ENCODE data around the gene DPF3.

The DPF3 gene

GRCh38 chr14:72792051-72792788 is 101.7 kb downstream of the DPF3 start:
- no peak for DNase-seq

DNA sequence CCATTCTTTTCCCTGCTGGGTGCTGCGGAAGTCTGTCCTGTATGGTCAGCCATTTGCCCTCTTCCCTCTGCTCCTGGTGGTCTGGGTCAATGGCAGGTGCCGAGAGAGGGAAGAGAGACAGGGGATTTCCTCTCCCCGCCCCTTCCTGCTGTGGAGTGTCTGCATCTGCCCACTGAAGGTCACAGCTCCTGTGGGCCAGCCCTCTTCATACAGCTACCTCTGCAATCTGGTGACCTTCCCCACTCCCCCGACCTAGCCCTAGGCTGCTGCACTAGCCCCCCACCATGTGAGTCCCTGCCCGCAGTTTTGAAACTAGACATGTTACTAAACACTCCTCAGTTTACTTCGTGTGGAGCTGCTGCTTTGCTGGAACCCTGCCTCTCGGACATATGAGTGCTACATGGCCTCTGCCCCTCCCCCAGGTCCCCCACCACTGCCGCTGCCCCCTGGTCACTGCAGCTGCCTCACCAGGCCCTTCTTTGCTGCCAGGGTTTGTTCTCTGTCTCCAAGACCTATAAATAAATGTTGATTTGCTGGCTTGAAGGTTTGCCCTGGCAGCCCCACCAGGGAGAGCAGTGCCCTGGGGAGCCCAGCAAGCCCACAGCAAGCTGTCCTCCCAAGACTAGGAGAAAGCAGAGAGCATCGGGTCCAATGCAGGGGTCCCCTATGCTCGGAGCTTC is 102.9 kb downstream of the DPF3 start:
- no peak for DNase-seq

DNA sequence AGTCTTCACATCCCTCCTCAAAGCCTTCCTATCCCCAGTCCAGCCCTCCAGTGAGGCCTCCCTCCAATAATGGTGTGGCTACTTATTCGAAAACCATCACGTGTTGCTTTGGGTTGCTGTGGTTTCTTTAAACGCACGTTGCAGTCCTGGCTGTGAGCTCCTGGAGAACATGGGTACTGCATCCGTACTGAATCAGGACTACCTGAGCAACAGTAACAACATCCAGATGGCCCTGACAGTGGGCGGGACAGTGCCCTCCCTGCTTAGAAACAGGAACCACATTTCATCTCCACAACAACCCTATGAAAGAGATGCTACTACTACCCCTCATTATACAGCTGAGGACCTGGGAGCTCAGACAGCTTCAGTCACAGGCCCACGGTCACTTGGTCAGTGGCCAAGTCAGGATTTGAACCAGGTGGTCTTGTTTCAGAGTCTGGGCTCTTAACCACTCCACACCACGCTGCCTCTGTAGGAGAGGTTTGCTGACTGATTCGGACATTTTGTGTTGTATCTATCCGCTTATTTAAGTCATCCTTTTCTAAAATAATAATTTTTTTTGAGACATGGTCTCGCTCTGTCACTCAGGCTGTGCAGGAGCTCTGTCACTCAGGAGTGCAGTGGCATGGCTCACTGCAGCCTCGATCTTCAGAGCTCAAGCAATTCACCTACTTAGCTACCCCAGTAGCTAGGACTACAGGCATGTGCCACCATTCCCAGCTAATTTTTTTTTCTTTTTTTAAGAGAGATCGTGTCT is 104.8 kb downstream of the DPF3 start:
- DNase-seq, result no peak

DNA sequence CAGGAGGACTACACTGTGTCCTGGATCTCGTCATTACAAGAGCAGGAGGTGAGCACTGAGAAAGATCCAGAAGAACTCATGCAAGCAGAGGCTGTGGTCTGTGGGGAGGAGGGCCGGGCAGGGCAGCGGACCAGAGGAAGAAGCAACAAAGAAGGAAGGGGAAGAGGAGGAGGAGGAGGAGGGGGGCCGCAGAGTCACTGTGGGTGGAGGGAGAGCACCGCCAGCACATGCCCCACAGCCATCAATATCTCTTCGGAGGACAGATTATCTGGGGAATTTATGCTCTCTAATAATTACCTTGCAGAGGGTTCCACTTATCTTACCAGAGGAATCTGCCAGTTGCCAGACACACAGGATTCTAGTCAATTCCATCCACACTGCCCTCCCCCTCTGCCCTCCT is 105.6 kb downstream of the DPF3 start:
- DNase-seq, result no peak

DNA sequence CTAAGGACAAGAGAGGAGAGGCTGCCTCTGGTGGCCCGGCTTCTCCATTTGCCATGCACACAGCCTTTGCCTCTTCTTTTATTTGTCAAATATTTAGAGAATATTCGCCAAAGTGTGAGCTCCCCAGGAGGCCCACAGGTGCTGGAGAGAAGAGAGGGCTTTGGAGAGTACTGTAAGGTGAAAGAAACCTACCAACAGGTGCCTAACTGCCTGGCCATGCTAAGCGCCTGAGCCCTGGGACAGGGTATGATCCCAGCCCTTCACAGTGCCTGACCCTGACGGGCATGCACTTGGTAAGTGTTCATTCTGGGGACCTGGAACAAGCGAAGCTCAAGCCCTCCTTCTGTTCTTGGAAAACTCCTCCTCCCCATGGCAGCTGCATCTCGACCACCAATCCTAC is 106.1 kb downstream of the DPF3 start:
- no peak for DNase-seq

GRCh38 chr14:72786378-72787350 is 107.2 kb downstream of the DPF3 start:
- no peak for DNase-seq

GRCh38 chr14:72783741-72784140 is 110.2 kb downstream of the DPF3 start:
- no peak for DNase-seq

- no peak for DNase-seq
These were observed 111.1 kb downstream of the DPF3 start for GRCh38 chr14:72782817-72783216.

DNA sequence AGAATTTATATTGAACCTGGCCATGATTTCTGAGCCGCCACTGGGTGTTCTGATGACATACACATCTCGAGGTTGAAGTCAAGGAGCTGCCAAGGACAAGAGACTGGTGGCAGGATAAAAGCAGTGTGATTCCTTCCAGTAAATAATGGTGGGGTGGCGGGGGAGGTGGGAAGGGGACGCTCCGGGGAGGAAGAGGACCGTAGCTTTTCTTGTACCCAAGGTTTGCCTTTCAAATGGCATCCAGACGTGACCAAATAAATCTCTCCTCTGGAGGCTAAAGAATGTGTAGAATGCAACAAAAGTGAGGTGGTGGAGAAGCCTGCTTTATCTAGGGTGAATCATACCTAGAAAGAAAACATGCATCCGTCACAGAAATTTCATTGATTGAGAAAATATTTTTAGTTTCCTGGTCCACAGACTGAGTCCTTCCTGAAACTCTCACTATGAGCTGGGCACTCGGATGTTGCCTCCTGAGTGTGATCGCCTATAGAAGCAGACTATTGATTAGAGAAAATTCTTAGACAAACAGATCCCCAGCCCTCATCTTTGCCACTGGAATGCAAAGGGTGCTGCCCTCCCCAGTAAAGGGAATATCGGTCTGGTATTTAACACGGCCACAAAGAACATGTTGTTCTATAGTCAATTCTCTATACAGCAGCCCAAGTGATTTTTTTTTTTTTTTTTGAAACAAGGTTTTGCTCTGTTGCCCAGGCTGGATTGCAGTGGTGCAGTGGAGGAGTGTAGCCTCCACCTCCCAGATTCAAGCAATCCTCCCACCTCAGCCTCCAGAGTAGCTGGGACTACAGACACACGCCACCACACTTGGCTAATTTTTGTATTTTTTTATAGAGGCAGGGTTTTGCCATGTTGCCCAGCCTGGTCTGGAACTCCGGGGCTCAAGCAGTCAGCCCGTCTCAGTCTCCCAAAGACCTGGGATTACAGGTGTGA is 112.1 kb downstream of the DPF3 start:
- no peak for DNase-seq

GRCh38 chr14:72780751-72781150 is 113.2 kb downstream of the DPF3 start:
- DNase-seq, result no peak

DNA sequence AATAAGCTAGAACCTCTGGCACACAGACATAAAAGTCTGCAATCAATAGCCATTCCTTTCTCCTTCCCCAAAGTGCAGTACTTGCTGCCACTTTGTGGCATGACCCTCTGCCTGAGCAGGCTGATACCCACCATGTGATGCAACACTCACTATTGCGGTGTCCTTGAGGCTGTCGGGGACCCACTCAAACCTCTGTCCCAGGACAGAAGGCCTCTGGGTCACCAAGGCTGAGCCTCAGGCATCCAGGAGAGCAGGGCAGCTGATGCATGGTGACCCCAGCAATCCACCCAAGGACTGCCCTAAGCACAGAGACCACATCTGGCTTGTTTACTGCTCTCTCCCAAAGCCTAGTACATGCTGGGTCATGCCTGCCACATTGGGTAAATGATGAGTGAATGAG is 114.2 kb downstream of the DPF3 start:
- no peak for DNase-seq

DNA sequence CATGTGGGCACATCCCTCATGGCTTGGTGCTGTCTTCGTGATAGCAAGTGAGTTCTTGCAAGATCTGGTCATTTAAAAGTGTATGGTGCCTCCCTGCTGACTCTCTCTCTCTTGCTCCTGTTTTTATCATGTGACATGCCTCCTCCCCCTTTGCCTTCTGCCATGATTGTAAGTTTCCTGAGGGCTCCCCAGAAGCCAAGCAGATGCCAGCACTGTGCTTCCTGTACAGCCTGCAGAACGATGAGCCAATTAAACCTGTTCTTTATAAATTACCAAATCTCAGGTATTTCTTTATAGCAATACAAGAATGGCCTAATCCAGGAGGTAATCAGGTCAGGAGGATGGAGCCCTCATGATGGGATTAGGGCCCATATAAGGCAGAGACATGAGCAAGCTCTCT is 116.3 kb downstream of the DPF3 start:
- DNase-seq, result no peak

DNA sequence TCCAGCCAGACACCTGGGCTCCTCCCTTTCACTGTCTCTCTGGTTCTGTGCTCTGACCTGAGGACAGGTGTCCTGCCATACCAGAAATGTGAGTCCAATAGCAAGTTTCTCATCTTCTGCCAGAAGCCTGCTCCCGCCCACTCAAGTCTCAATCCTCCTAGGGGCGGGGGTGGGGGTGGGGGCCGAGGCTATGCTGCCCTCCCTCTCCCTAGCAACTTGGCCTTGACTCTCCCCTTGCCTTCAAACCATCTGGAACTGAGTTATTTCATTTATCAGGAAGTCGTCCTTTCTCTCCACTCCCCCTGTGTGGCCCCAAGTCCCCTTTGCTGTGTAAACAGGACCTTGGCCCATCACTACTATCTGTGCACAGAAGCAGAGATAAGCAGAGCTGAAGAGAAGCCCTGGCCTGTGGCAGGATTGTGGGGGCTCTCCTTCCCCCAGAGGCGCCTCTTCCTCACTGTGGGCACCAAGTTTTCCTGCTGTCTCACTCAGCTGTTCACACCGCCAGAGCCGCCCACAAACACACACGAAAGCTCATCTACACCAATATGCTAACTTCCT is 117.1 kb downstream of the DPF3 start:
- no peak for DNase-seq

GRCh38 chr14:72775923-72776554 is 117.9 kb downstream of the DPF3 start:
- DNase-seq, result no peak

DNA sequence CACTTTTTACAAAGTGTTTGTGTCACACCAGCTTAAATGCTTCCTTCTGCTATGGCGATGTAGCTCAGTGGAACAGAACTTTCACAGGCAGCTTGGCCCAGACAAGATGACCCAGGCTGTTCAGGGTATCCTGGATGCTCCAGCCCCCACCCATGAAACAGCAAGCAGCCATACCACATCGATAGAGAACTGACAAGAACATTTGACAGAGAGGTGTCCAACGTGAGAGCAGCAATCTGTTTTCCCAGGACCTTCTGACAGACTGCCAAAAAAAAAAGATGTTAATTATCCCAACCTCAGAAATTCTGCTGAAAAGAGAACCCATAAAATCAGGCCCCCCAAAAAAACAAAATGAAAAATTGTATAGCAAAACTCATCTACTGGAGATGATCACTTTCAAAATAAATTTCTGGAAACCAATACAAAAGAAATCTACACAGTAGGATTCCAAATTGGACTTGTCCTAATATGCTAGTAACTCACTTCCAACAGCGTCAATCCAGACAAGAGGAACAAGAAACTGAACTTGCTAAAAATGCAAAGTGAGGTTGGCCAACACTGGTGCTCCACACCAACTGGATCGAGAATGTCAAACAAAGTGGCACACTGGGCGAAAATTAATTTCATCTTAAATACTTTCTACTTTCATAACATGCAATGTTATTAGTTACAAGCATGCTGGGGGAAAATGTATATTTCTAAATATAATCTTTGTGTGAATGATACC is 118.8 kb downstream of the DPF3 start:
- no peak for DNase-seq

DNA sequence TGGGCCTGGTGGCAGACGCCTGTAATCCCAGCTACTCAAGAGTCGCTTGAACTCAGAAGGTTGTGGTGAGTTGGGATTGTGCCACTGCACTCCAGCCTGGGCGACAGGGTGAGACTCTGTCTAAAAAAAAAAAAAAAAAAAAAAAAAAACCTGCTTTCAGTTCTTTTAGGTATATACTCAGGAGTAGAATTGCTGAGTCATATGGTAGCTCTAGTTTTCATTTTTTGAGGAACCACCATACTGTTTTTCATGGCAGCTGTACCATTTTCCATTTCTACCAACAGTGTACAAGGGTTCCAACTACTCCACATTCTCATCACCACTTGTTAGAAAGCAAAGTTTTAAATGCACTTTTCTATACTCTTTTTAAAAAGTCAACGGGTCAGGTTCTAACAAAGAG is 119.8 kb downstream of the DPF3 start:
- no peak for DNase-seq

- DNase-seq, result no peak
These were observed 122.3 kb downstream of the DPF3 start for GRCh38 chr14:72771561-72771960.

GRCh38 chr14:72766296-72766695 is 127.6 kb downstream of the DPF3 start:
- no peak for DNase-seq

DNA sequence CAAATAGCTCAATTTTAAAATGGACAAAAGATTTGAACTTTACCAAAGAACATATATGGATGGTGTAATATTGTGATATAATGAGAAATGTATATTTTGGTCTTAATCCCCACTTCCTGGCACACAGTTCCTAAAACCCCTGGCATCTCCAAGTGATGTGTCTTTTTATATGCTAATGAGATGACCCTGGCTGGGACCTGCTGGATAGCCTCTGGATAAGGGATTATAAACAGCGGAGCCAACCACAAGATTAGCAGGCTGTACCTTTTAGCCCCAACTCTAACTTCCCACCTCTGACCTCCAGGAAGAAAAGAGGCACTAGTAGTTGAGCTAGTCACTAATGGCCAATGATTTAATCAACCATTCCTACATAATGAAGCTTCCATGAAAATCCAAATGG is 130.0 kb downstream of the DPF3 start:
- no peak for DNase-seq

DNA sequence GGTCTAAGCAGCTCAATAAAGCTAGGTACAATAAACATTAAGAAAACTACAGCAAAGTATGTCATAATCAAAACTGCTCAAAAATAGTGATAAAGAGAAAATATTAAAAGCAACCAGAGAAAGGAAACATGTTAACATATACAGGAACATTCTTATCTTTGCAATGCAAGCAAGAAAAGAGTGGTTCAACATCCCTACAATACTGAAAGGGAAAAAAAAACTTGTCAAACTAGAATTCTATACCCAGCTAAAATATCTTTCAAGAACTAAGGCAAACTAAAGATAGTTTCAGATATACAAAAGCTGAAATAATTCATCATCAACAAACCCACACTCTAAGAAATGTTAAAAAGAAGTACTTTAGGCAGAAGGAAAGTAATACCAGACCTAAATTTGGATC is 134.2 kb downstream of the DPF3 start:
- DNase-seq, result no peak
